HG03060 (cell line): ENCODE results near the gene IL9R.
"Not testable (repeated sequence)": the region's sequence is repeated elsewhere in the genome, so short reads cannot be mapped to it uniquely, and the experiment has no call there.

Experiments
- ATAC-seq: cut with Tn5 transposase; IDR thresholded peaks from one replicate; pipeline ENCODE4 v1.9.1; 2021; ENCODE audit warnings: low read depth, moderate number of reproducible peaks; ENCODE audit not compliant: unreplicated experiment

The IL9R gene

DNA sequence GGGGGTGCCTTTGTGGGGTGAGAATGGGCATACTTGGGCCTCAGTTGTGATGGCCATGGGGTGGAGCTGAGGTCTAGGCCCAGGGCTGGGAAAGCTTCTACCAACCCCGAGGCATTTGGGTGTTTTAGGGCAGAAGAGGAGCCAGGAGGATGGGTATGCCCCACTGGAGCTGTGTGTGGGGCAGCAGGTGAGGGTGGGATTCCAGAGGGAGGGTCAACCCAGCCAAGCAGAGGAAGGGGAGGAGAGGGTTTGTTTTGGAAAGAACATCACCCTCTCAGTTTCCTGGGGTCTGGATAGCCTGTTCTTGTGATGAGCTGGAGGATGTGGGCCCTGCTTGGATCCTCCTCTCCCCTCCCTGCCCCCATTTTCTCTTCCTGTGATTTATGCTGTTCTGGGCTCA, 620 bp downstream of the IL9R start:
- no peak for ATAC-seq

DNA sequence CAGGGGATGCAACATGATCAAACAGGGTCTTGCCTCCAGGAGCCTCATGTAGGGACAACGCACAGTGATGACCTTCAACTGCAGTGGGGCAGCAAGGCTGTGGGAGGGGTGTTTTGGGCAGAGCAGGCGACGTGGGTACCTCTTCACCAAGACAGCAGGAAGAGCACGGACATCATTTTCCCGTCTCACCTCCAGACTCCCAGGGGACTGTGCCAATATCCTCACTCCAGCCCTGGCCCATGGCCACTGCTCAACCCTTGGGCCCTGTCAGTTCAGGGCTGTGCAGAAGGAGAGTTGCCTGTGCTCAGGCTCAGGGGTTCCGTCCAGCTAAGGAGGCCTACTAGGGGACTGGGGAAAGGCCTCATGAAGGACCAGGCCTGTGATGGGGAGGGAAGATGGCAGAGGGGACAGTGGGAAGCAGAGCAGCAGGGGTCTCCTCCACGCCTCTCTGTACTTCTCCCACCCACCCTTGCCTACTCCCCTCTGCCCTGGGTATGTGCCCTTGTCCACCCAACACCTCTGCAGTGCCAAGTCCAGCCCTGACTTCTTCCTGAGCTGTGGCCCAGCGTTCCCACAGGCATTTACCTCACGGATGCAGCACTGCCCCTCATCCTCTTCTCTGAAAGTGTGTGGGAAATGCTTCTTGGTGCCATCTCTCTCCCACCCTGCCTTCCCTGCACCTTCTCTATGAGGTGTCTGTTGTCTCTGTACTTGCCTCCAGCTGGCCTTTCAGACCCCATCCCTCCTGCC, 1.4 kb downstream of the IL9R start:
- no peak for ATAC-seq

DNA sequence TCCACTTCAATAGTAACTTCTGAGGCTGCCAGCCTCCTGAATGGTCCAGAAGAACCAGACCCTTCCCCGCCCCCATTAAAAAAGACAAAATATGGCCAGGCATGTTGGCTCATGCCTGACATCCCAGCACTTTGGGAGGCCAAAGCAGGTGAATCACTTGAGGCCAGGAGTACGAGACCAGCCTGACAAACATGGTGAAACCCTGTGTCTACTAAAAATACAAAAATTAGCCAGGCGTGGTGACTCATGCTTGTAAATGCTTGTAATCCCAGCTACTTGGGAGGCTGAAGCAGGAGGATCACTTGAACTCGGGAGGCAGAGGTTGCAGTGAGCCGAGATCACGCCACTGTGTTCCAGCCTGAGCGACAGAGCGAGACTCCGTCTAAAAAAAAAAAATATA, 2.3 kb downstream of the IL9R start:
- not testable (repeated sequence) for ATAC-seq

DNA sequence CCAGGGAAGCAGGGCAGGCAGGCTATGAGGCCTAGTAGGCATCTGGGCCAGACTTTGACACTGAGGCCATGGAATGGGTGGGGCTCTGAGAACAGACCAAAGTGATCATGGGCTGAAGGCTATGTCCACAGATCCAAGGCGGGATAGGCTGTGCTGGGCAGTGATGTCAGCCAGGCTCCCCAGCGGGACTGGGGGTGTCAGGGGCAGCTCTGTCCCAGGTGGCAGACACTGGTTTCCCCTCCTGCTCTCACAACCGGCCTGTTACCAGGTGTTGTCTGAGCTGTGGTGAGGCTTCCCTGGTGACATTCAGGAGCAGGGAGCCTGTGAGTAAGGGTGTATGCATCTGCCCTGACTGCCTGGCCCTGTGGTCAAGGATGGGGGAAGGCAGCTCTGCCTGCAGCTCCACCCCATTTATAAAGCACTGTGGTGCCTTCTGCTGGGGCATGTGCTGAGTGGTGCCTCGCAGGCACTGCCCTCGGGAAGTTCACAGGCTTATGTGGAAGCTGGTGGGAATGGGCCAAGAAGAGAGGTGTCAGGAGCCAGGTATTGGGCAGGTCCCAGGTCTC, 2.9 kb downstream of the IL9R start:
- ATAC-seq = no peak

DNA sequence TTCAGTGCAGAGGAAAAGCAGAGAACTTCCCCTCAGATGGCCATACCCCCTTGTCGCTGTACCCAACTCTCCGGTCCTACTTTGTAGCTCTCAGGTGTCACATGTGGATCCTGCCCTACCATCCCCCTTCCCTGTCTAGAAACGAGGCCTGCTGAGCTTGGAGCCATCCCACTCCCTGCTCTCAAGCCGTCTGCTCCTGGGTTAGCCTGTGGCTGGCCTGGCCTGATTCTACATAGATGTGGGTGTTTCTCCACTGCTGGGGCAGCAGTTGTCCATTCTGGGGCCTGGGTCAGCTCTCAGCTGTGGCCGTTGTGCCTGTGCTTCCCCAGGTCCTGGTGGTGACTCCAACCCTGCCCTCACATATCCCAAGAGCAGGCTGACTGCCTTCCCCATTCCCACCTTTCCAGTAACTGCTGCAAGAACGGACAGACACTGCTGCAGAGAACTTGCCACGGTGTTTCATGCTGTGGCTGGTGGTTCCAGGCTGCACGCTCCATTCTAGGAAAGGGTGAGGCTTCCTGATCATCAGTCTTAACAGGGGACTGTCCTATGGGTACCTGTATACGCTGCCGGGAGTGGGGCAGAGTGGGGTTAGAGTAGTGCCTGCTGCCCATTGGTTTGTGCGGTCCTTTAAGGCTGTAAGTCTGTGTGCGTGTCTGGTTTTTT, 3.6 kb downstream of the IL9R start:
- ATAC-seq = no peak

DNA sequence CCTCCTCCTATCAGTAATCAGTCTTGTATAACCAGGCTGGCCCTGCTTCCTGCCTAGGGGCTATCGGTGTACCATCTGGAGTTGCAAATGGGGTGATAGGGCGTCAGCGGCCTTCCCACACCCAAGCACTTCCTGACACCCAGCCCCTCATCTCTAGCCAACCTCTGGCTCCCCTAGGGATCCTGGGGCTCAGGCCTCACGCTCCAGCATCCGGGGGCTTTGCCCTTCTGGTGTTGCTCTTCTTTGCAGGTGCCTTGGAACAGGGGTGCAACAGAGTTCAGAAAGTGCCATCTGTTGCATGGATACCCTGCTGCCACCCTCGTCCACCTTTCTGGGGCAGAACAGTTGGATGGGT, 4.1 kb downstream of the IL9R start:
- ATAC-seq = no peak

DNA sequence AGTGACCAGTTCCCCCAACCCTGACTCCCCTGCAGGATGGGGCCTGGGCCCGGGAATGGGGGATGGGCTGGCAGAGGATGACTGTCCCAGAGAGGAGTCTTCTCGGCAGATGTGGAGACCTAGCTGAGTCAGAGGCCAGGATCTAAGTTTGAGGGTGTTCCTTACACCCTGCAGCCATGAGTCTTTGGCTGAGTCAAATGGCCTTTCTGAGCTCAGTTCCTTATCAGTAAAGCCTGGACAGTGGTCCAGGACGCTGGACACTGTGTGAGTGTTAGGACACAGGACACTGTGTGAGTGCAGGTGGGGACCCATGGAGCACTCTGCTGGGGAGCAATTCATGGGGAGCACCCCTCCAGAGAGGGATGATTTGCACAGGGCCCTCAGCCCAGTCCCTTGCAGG, 5.0 kb downstream of the IL9R start:
- ATAC-seq = no peak

DNA sequence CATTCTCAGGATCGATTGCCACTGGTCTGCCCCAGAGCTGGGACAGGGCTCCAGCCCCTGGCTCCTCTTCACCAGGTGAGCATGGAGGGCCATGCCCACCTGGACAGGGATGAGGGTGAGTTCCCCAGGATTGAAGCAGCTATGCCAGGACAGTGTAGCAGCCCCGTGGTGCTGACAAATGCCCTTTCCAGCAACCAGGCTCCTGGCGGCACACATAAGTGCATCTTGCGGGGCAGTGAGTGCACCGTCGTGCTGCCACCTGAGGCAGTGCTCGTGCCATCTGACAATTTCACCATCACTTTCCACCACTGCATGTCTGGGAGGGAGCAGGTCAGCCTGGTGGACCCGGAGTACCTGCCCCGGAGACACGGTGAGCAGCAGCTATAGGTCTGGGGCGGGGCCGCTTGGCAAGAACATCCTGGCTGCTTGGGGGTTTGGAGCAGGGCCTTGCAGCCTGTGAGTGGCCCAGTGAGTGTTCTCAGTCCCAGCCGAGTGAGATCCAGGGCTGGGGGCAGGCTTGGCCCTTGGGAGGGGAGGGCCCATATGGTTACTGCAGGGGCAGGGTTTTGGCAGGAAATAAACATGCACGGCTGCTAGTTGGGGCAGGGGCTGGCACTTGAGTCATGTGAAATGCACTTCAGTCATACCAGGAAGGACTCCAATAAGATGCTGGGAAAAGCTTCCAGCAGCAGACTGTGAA, 6.1 kb downstream of the IL9R start:
- no peak for ATAC-seq

DNA sequence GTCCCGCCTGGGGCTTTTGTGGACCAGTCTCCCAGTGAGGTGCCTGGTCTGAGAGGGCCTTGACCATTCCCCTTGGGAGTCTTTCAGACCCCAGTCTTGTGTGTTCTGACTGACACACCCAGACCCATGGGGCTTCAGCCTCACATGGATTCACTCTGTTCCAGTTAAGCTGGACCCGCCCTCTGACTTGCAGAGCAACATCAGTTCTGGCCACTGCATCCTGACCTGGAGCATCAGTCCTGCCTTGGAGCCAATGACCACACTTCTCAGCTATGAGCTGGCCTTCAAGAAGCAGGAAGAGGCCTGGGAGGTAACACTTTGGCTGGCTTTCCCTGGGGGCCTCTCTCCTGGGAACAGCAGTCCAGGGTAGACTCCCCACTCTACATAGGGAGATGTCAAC, 6.8 kb downstream of the IL9R start:
- no peak for ATAC-seq

DNA sequence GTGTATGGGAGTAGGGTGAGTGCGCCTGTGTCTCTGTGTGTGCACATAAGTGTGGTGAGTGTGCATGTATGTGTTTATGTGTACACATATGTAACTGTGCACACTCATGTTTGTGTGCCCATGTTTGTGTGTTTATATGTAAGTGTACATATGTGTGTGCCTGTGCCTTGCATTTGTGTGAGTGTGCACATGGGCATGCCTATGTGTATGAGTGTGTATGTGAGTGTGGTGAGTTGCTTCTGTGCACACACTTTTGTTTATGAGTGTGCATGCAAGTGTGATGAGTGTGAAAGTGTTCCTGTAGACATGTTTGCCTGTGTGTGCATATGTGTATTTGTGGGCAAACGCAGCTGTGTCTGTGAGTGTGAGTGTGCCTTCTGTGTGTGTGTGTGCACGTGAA, 7.2 kb downstream of the IL9R start:
- no peak for ATAC-seq

DNA sequence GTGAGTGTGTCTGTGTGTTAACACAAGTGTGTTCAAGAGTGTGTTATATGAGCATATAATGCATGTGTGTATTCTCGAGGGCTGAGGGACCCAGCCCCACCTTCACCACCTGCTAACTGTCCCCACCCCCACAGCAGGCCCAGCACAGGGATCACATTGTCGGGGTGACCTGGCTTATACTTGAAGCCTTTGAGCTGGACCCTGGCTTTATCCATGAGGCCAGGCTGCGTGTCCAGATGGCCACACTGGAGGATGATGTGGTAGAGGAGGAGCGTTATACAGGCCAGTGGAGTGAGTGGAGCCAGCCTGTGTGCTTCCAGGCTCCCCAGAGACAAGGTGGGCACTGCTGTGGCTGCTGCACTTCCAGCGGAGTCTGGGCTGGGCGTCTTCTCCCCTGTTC, 7.6 kb downstream of the IL9R start:
- no peak for ATAC-seq

DNA sequence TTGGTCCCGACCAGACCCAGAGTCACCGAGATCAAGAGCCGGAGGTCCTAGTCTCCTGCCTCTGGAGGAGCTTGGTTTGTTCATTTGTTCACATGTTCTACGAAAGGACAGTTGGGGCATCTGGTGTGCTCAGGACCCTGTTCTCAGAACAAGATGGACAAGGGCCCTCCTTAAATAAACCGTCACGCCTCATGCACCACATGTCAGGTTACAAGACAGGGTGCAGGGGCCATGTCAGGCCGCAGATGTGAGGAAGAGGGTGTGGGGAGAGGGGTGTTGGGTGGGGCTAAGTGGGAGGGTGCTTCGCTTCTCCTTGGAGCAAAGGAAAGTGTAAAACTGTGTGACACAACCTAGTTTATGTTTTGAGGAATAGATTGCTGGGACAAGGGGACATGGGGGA, 9.0 kb downstream of the IL9R start:
- ATAC-seq = not testable (repeated sequence)

DNA sequence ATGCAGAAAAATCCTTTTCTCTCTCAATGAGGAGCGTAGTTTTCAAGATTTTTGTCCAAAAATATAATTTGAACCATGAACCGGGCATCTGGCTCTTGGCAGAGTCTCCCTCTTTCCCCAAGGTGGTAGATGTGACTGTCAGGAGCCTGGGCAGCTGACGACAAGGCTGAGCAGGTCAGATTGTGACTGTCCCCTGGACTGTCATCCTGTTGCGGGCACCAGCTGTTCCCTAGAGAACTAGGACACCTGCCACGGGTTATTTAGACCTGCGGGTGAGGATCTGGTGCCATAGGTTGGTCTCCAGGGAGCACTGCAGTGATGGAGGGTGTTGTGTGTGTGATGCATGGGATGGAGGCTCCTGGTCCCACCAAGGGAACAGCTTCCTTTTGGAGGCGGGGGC, 10.9 kb downstream of the IL9R start:
- ATAC-seq = not testable (repeated sequence)

DNA sequence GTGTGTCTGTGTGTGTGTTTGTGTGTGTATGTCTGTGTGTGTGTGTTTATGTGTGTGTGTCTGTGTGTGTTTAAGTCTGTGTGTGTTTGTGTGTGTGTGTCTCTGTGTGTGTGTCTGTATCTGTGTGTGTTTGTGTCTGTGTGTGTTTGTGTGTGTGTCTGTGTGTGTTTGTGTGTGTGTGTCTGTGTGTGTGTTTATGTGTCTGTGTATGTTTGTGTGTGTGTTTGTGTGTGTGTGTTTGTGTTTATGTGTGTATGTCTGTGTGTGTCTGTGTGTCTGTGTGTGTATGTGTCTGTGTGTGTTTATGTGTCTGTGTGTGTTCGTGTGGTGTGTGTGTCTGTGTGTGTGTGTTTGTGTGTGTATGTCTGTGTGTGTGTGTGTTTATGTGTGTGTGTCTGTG, 11.4 kb downstream of the IL9R start:
- ATAC-seq = no peak

DNA sequence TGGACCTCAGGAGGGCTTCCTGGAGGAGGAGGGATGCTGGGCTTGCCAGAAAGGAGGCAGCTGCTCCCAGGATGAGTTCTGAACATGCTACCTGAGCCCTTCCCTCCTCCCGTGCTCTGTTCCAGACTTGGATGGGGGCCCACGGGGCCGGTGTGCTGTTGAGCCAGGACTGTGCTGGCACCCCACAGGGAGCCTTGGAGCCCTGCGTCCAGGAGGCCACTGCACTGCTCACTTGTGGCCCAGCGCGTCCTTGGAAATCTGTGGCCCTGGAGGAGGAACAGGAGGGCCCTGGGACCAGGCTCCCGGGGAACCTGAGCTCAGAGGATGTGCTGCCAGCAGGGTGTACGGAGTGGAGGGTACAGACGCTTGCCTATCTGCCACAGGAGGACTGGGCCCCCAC, 12.2 kb downstream of the IL9R start:
- ATAC-seq = not testable (repeated sequence)

DNA sequence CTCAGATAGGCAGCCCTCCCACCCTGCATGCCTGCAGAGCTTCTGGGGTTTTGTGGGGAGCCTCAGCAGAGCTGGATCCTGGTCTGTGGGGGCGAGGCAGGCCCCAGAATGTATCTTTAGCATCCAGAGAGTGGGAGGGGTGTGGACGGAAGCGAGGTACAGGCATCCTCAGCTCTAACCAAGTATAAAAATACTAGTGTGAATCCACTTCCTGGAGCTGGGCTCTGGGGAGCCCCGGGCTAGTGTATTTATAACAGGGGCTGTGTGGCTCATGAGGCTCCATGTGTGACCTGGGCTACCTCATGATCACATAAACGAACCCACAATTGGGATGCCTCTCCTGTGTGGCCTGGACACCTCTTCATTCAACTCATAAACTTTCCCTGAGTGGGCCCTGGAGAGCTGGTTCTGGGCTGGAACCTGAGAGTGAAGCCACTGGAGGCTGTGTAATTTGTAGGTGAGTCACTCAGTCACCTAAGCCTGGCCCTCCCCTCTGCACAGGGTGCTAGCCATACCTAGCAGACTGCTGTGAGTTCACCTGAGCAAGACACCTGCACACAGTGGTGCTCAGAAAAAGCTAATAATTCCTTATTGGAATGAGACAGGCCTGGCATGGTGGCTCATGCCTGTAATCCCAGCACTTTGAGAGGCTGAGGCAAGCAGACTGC, 15.9 kb downstream of the IL9R start:
- ATAC-seq = not testable (repeated sequence)

DNA sequence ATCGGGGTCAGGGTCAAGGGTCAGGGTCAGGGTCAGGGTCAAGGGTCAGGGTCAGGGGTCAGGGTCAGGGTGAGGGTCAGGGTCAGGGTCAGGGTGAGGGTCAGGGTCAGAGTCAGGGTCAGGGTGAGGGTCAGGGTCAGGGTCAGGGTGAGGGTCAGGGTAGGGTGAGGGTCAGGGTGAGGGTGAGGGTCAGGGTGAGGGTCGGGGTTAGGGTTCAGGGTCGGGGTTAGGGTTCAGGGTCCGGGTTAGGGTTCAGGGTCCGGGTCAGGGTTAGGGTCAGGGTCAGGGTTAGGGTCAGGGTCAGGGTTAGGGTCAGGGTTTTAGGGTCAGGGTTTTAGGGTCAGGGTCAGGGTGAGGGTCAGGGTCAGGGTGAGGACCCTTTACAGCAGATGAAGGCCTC, 22.4 kb downstream of the IL9R start:
- ATAC-seq = not testable (repeated sequence)

DNA sequence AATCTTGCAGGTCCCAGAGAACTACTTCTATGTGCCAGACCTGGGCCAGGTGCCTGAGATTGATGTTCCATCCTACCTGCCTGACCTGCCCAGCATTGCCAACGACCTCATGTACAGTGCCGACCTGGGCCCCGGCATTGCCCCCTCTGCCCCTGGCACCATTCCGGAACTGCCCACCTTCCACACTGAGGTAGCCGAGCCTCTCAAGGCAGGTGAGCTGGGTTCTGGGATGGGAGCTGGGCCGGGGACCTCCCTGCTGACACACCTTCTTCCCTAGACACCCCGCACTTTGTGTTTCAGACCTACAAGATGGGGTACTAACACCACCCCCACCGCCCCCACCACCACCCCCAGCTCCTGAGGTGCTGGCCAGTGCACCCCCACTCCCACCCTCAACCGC, 25.5 kb downstream of the IL9R start:
- not testable (repeated sequence) for ATAC-seq

DNA sequence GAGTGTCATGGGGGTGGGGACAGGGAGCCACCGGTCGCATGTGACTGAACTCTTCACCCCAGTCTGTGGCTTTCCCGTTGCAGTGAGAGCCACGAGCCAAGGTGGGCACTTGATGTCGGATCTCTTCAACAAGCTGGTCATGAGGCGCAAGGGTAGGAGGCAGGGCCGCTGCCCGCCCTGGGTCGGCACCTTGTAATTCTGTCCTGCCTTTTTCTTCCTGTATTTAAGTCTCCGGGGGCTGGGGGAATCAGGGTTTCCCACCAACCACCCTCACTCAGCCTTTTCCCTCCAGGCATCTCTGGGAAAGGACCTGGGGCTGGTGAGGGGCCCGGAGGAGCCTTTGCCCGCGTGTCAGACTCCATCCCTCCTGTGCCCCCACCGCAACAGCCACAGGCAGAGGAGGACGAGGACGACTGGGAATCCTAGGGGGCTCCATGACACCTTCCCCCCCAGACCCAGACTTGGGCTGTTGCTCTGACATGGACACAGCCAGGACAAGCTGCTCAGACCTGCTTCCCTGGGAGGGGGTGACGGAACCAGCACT, 27.5 kb downstream of the IL9R start:
- not testable (repeated sequence) for ATAC-seq

DNA sequence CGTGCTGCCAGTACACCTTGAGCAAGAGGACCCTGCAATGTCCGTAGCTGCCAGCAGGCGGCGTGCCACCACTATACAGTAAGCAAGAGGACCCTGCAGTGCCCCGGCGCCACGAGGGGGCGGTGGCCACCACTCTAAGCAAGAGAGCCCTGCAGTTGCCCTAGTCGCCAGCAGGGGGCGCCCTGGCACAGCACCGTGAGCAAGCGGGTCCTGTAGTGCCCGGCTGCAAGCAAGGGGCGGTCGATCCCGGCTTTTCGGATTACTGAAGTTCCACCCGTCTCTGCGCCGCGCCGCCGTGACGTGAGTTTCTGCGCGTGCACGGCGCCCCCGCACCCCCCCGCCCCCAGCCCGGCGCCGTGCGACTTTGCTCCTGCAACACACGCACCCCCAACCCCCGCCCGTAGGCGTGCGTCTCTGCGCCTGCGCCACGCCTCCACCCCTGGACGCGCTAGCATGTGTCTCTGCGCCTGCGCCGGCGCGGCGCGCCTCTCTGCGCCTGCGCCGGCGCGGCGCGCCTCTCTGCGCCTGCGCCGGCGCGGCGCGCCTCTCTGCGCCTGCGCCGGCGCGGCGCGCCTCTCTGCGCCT, 31.2 kb downstream of the IL9R start:
- ATAC-seq = not testable (repeated sequence)
